Uterus (tissue), 2 donors: Measurements from ENCODE around the gene LST1.

Source experiments
- CTCF ChIP-seq, 4 experiments: fragments of 200-600 bp in 2 of 4; fragments of 450-650 bp in 2 of 4; sonication (generic) in 2 of 4; IDR thresholded peaks; one replicate each; pipeline ENCODE4 v1.5.1; 2016 to 2019; ENCODE audit warnings: antibody characterized with exemption in 4 of 4, mild to moderate bottlenecking in 2 of 4, moderate library complexity in 1 of 4
- POLR2A ChIP-seq, 2 donors: fragments of 450-650 bp; IDR thresholded peaks; one replicate each; pipeline ENCODE4 v1.6.1; 2016; ENCODE audit warnings: antibody characterized with exemption in 2 of 2, mild to moderate bottlenecking in 1 of 2, moderate library complexity in 1 of 2

DNA sequence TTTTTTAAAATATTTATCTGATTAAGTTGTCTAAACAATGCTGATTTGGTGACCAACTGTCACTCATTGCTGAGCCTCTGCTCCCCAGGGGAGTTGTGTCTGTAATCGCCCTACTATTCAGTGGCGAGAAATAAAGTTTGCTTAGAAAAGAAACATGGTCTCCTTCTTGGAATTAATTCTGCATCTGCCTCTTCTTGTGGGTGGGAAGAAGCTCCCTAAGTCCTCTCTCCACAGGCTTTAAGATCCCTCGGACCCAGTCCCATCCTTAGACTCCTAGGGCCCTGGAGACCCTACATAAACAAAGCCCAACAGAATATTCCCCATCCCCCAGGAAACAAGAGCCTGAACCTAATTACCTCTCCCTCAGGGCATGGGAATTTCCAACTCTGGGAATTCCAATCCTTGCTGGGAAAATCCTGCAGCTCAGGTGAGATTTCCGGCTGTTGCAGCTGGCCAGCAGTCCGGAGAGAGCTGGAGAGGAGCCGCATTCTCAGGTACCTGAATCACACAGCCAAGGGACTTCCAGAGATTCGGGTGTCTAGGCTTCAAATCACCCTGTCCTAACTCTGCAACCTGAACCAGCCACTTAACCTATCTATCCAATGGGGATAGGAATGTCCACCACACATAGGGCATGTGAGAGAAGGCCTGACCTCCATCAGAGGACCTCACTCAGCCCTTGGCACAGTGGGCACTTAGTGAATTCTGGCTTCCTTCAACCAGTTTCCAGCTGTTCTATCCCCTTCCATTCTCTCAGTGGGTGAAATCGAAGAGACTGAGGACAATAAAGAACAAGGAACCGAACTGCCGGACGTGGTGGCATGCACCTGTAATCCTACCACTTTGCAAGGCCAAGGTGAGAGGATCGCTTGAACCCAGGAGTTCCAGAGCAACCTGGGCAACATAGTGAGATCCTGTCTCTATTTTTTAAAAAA lies 7.6 kb upstream of the LST1 start:
- TF ChIP-seq CTCF (IDR thresholded peaks at IDR 0.05) (no peak), POLR2A (IDR thresholded peaks at IDR 0.05) (no peak)
